Measurements from ENCODE around the gene APOA1.

Gene APOA1

DNA sequence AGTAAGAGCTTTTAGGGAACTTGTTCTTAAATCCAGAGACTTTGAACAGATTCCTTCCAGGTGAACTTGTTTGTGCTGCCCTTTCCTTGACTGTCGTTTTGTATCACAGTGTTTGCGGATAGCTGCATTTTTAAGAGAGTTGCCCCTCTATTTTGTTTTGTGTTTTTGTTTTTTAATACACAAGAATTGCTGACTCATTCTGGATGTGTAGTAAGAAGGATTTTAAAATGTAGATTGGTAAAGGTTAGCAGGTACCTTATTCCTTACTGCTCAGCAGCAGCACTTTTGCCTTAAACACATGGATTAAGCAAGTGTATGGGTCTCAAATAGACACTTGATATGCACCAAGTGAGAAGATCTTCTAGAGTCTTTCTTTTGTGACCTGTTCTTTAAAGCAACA lies 36.8 kb downstream of the APOA1 start:
- DNase-seq (ENCODE audit: extremely low spot score), result no peak
- CTCF ChIA-PET, result interaction anchor here (0.7 to 2.0 kb wide), 2 partner anchors 10 to 40 kb away, joined by 8 to 11 read pairs; partner anchors contain the start of gene APOA5

DNA sequence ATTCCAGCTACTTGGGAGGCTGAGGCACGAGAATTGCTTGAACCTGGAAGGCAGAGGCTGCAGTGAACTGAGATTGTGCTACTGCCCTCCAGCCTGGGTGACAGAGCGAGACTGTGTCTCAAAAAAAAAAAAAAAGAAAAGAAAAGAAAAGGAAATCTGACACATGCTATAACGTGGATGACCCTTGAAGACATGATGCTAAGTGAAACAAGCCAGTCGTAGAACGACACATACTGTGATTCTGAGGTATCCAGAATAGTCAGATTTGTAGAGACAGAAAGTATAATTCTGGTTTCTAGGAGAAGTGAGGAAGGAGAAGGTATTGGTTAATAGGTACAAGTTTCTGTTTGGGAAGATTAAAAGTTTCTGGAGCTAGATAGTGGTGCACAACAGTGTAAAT lies 39.1 kb downstream of the APOA1 start:
- ChIA-PET CTCF (interaction anchor here (0.9 kb wide), 1 partner anchor 37 kb away, joined by 3 read pairs; no protein-coding TSS in a partner anchor), POLR2A (interaction anchor here (1.0 to 2.0 kb wide), 2 partner anchors 10 to 37 kb away, joined by 3 to 6 read pairs; partner anchors contain the start of gene ZPR1)
- no peak for DNase-seq (ENCODE audit: extremely low spot score)
- TF ChIP-seq CTBP1 (IDR thresholded peaks at IDR 0.05; ENCODE audit: borderline replicate concordance) (no peak), TARDBP (IDR thresholded peaks at IDR 0.05) (no peak), SUZ12 (IDR thresholded peaks at IDR 0.05) (no peak), PKNOX1 (IDR thresholded peaks at IDR 0.05) (no peak)

More for the DNA sequence above, 36.8 kb downstream of the APOA1 start:
- TF ChIP-seq ELF4 (IDR thresholded peaks at IDR 0.05) (no peak), BHLHE40 (IDR thresholded peaks at IDR 0.05; ENCODE audit: borderline replicate concordance) (no peak), HDGF (IDR thresholded peaks at IDR 0.05; ENCODE audit: borderline replicate concordance) (no peak), FOXA1 (IDR thresholded peaks at IDR 0.05) (no peak), LEF1 (IDR thresholded peaks at IDR 0.05; ENCODE audit: borderline replicate concordance) (no peak), CTBP1 (IDR thresholded peaks at IDR 0.05; ENCODE audit: borderline replicate concordance) (no peak)
- POLR2A ChIA-PET, result interaction anchor here (2.0 kb wide), 1 partner anchor 13 kb away, joined by 6 read pairs; the partner anchor contains the start of gene ZPR1

- no peak for DNase-seq (ENCODE audit: extremely low spot score)
- no peak for TF ChIP-seq BHLHE40 (IDR thresholded peaks at IDR 0.05; ENCODE audit: borderline replicate concordance)
- no peak for TF ChIP-seq HDGF (IDR thresholded peaks at IDR 0.05; ENCODE audit: borderline replicate concordance)
- TF ChIP-seq FOXK2 (IDR thresholded peaks at IDR 0.05), result no peak
- no peak for TF ChIP-seq ZNF384 (IDR thresholded peaks at IDR 0.05)
- TF ChIP-seq CTBP1 (IDR thresholded peaks at IDR 0.05; ENCODE audit: borderline replicate concordance), result no peak
- no peak for TF ChIP-seq PKNOX1 (IDR thresholded peaks at IDR 0.05)
- TF ChIP-seq L3MBTL2 (conservative IDR thresholded peaks at IDR 0.05), result no peak
- TF ChIP-seq FOXM1 (IDR thresholded peaks at IDR 0.05; ENCODE audit: borderline replicate concordance), result no peak
- TF ChIP-seq NFRKB (IDR thresholded peaks at IDR 0.05), result no peak
- no peak for TF ChIP-seq TARDBP (IDR thresholded peaks at IDR 0.05)
- no peak for TF ChIP-seq FOXA1 (IDR thresholded peaks at IDR 0.05)
- TF ChIP-seq LEF1 (IDR thresholded peaks at IDR 0.05; ENCODE audit: borderline replicate concordance), result no peak
- CTCF ChIA-PET, result no interaction called here
- POLR2A ChIA-PET, result no interaction called here
Measured at GRCh38 chr11:116797816-116798215, 39.6 kb downstream of the APOA1 start.

- POLR2A ChIA-PET, result no interaction called here
- CTCF ChIA-PET, result no interaction called here
- TF ChIP-seq TARDBP (IDR thresholded peaks at IDR 0.05) (no peak), FOXA1 (IDR thresholded peaks at IDR 0.05) (no peak), ELF4 (IDR thresholded peaks at IDR 0.05) (no peak), ZNF384 (IDR thresholded peaks at IDR 0.05) (no peak), HDGF (IDR thresholded peaks at IDR 0.05; ENCODE audit: borderline replicate concordance) (no peak), FOXM1 (IDR thresholded peaks at IDR 0.05; ENCODE audit: borderline replicate concordance) (no peak), BHLHE40 (IDR thresholded peaks at IDR 0.05; ENCODE audit: borderline replicate concordance) (no peak), FOXK2 (IDR thresholded peaks at IDR 0.05) (no peak)
- DNase-seq (ENCODE audit: extremely low spot score), result no peak
Measured at GRCh38 chr11:116796548-116796947, 40.9 kb downstream of the APOA1 start.

DNA sequence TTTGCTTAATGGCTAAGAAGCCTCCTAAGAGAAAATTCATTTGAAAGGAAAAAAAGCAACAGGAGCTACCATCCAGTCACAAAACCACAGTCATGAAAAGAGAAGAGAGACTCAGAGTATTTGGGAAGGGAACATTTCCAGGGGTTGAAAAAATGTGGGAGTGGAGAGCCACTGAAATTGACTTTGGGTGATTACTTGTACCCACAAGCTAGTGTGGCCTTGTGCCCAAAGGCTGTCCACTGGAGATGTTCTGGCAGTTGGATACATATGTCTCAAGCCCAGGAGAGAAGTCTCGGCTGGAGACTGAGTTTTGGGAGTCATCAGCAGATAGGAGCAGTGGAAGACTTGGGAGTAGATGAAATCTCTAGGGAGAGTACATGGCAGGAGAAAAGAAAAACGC lies 42.6 kb downstream of the APOA1 start:
- ChIA-PET CTCF (interaction anchor here (2.9 kb wide), 1 partner anchor 41 kb away, joined by 11 read pairs; no protein-coding TSS in a partner anchor), POLR2A (no interaction called here)
- no peak for DNase-seq (ENCODE audit: extremely low spot score)
- TF ChIP-seq HDGF (IDR thresholded peaks at IDR 0.05; ENCODE audit: borderline replicate concordance), result no peak
- no peak for TF ChIP-seq ZNF384 (IDR thresholded peaks at IDR 0.05)
- no peak for TF ChIP-seq L3MBTL2 (conservative IDR thresholded peaks at IDR 0.05)
- no peak for TF ChIP-seq NFRKB (IDR thresholded peaks at IDR 0.05)

DNA sequence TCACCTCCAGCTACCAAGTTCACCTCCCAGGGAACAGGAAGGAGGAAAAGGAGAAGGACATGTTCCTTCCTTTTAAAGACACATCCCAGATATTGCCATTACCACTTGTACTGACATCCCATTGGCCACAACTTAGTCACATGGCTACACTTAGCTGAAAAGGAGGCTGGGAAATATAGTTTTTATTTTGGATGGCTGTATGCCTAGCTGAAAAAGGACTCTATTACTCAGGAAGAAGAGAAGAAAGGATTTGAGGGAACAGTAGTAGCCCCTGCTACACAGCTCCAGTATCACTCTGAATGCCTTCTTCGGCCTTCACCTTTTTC lies 43.7 kb downstream of the APOA1 start:
- TF ChIP-seq ELF4 (IDR thresholded peaks at IDR 0.05) (no peak), PKNOX1 (IDR thresholded peaks at IDR 0.05) (no peak), HDGF (IDR thresholded peaks at IDR 0.05; ENCODE audit: borderline replicate concordance) (no peak), SUZ12 (IDR thresholded peaks at IDR 0.05) (no peak), NFRKB (IDR thresholded peaks at IDR 0.05) (no peak), CTBP1 (IDR thresholded peaks at IDR 0.05; ENCODE audit: borderline replicate concordance) (no peak), BHLHE40 (IDR thresholded peaks at IDR 0.05; ENCODE audit: borderline replicate concordance) (no peak), L3MBTL2 (conservative IDR thresholded peaks at IDR 0.05) (no peak)
- ChIA-PET CTCF (interaction anchor here (2.9 kb wide), 1 partner anchor 42 kb away, joined by 11 read pairs; no protein-coding TSS in a partner anchor), POLR2A (interaction anchor here (2.0 kb wide), 1 partner anchor 42 kb away, joined by 8 read pairs; no protein-coding TSS in a partner anchor)
- no peak for DNase-seq (ENCODE audit: extremely low spot score)

Measured in HEK293T (cell line).